Measurements from ENCODE around the gene SLC4A4.

DNA sequence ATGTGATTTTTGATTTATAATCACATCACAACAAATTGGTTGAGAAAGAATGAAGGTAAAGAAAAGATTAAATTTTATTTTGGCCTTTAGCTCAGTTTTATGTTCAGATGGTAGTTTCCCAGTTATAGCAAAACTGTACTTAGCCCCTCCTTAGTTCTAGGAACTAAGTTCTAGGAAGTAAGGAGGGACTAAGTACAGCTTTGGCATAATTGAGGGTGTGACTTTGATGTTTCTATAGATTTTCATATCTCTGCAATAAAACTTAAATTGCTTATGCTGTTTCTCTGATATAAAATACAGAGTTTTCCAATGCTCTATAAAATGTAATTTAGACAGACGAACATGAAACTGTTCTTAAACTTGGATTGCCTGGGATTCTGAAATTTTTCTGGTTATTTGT, 46.6 kb upstream of the SLC4A4 start:
- TF ChIP-seq, protein P1, sequence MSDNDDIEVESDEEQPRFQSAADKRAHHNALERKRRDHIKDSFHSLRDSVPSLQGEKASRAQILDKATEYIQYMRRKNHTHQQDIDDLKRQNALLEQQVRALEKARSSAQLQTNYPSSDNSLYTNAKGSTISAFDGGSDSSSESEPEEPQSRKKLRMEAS (IDR thresholded peaks at IDR 0.05), result no peak
- no peak for TF ChIP-seq EZH2 (IDR thresholded peaks at IDR 0.05; ENCODE audit: low read depth, low read length, severe bottlenecking)
- TF ChIP-seq, protein P2, sequence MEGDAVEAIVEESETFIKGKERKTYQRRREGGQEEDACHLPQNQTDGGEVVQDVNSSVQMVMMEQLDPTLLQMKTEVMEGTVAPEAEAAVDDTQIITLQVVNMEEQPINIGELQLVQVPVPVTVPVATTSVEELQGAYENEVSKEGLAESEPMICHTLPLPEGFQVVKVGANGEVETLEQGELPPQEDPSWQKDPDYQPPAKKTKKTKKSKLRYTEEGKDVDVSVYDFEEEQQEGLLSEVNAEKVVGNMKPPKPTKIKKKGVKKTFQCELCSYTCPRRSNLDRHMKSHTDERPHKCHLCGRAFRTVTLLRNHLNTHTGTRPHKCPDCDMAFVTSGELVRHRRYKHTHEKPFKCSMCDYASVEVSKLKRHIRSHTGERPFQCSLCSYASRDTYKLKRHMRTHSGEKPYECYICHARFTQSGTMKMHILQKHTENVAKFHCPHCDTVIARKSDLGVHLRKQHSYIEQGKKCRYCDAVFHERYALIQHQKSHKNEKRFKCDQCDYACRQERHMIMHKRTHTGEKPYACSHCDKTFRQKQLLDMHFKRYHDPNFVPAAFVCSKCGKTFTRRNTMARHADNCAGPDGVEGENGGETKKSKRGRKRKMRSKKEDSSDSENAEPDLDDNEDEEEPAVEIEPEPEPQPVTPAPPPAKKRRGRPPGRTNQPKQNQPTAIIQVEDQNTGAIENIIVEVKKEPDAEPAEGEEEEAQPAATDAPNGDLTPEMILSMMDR (IDR thresholded peaks at IDR 0.05; ENCODE audit: control extremely low read depth in 1 of 3, insufficient read depth in 1 of 3, low read depth in 1 of 3, low read length in 3 of 3), result no peak
- no peak for TF ChIP-seq JUND (IDR thresholded peaks at IDR 0.05; ENCODE audit: low read length)
- TF ChIP-seq MAFK (IDR thresholded peaks at IDR 0.05; ENCODE audit: low read depth, low read length), result no peak
- TF ChIP-seq TCF12 (IDR thresholded peaks at IDR 0.05; ENCODE audit: low read depth, low read length), result no peak
- TF ChIP-seq SIX5 (IDR thresholded peaks at IDR 0.05; ENCODE audit: low read depth, low read length), result no peak
- no peak for TF ChIP-seq GABPA (IDR thresholded peaks at IDR 0.05; ENCODE audit: borderline replicate concordance, insufficient read depth, low read length)
- TF ChIP-seq RAD21 (IDR thresholded peaks at IDR 0.05 in 1 of 2, conservative IDR thresholded peaks at IDR 0.05 in 1 of 2; ENCODE audit: low read depth in 2 of 2, low read length in 2 of 2), result no peak
- no peak for TF ChIP-seq FOSL1 (IDR thresholded peaks at IDR 0.05; ENCODE audit: insufficient read depth, low read depth, low read length)
- no peak for TF ChIP-seq YY1 (IDR thresholded peaks at IDR 0.05; ENCODE audit: low read depth, low read length)
- TF ChIP-seq SP2 (IDR thresholded peaks at IDR 0.05; ENCODE audit: low read length), result no peak
- no peak for TF ChIP-seq SRF (IDR thresholded peaks at IDR 0.05; ENCODE audit: low read depth, low read length)
- no peak for TF ChIP-seq PHF8 (conservative IDR thresholded peaks at IDR 0.05; ENCODE audit: low read depth, low read length)

Measured in H1 (cell line).